ENCODE results near the gene RNU6-9.

The RNU6-9 gene

GRCh38 chr19:927351-927779 is 34.1 kb downstream of the RNU6-9 start:
- peak overlapping the region; percentile 74 for H3K4me3 ChIP-seq (replicated peaks; ENCODE audit: low read depth, low read length)

GRCh38 chr19:927780-928401 is 34.6 kb downstream of the RNU6-9 start:
- peak overlapping the region; percentile 74 for H3K4me3 ChIP-seq (replicated peaks; ENCODE audit: low read depth, low read length)
- H3K36me3 ChIP-seq (ENCODE audit: control insufficient read depth, insufficient read depth, low read length) = peaks cover 22% of the 10 kb centered on the region
- DNase-seq (ENCODE audit: extremely low read depth, insufficient read length) = peak; percentile 13
- H3K27me3 ChIP-seq (replicated peaks; ENCODE audit: control insufficient read depth, insufficient read depth, low read length) = no peaks in the 10 kb centered on the region
- TF ChIP-seq CTCF (IDR thresholded peaks at IDR 0.05; ENCODE audit: insufficient read depth, low read length, poor library complexity, severe bottlenecking) = no peak

More at GRCh38 chr19:927351-927779, 34.1 kb downstream of the RNU6-9 start:
- DNase-seq (ENCODE audit: extremely low read depth, insufficient read length) = no peak
- TF ChIP-seq CTCF (IDR thresholded peaks at IDR 0.05; ENCODE audit: insufficient read depth, low read length, poor library complexity, severe bottlenecking) = no peak
- Histone ChIP-seq H3K36me3 (ENCODE audit: control insufficient read depth, insufficient read depth, low read length) (peaks cover 19% of the 10 kb centered on the region), H3K27me3 (replicated peaks; ENCODE audit: control insufficient read depth, insufficient read depth, low read length) (no peaks in the 10 kb centered on the region)

GRCh38 chr19:928471-929202 is 35.4 kb downstream of the RNU6-9 start:
- no peak overlapping the region; the same call in 1 of the 2 replicates for H3K4me3 ChIP-seq (replicated peaks; ENCODE audit: low read depth, low read length)
- H3K27me3 ChIP-seq (replicated peaks; ENCODE audit: control insufficient read depth, insufficient read depth, low read length) = no peaks in the 10 kb centered on the region
- TF ChIP-seq CTCF (IDR thresholded peaks at IDR 0.05; ENCODE audit: insufficient read depth, low read length, poor library complexity, severe bottlenecking) = no peak
- H3K36me3 ChIP-seq (ENCODE audit: control insufficient read depth, insufficient read depth, low read length) = peaks cover 23% of the 10 kb centered on the region
- peak; percentile 1 for DNase-seq (ENCODE audit: extremely low read depth, insufficient read length)

GRCh38 chr19:929203-929890 is 36.1 kb downstream of the RNU6-9 start:
- no peaks in the 10 kb centered on the region for H3K27me3 ChIP-seq (replicated peaks; ENCODE audit: control insufficient read depth, insufficient read depth, low read length)
- no peak for TF ChIP-seq CTCF (IDR thresholded peaks at IDR 0.05; ENCODE audit: insufficient read depth, low read length, poor library complexity, severe bottlenecking)
- DNase-seq (ENCODE audit: extremely low read depth, insufficient read length) = peak; percentile 5

GRCh38 chr19:929891-930258 is 36.6 kb downstream of the RNU6-9 start:
- H3K36me3 ChIP-seq (ENCODE audit: control insufficient read depth, insufficient read depth, low read length) = peaks cover 28% of the 10 kb centered on the region
- DNase-seq (ENCODE audit: extremely low read depth, insufficient read length) = no peak
- no peak overlapping the region for H3K4me3 ChIP-seq (replicated peaks; ENCODE audit: low read depth, low read length)
- H3K27me3 ChIP-seq (replicated peaks; ENCODE audit: control insufficient read depth, insufficient read depth, low read length) = no peaks in the 10 kb centered on the region
- TF ChIP-seq CTCF (IDR thresholded peaks at IDR 0.05; ENCODE audit: insufficient read depth, low read length, poor library complexity, severe bottlenecking) = no peak

More at GRCh38 chr19:929203-929890, 36.1 kb downstream of the RNU6-9 start:
- H3K36me3 ChIP-seq (ENCODE audit: control insufficient read depth, insufficient read depth, low read length) = peaks cover 26% of the 10 kb centered on the region
- H3K4me3 ChIP-seq (replicated peaks; ENCODE audit: low read depth, low read length) = no peak overlapping the region

Data from GM06990 (cell line).